ENCODE measurements around the gene RMI1.

The RMI1 gene

DNA sequence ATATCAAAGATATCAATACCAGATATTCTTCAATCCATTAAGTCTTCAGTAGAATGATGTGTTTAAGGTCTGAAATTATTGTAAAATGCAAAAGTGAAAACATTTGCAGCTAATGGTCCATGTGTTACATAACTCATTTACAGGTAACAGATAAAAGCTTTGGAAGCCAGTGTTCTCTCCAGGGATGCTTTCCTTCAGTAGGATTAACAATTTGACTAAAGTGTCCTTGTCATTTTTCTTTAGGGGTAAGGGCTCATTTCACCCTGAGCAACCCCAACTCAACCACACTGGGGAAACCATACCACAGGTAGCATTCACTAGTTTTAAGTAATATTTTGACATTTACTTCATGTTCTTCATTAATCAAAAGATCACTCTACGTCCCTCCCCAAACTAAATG lies 13.5 kb upstream of the RMI1 start:
- Histone ChIP-seq H3K79me1 (ENCODE audit: low read length) (no peaks in the 10 kb centered on the region), H3K4me3 (ENCODE audit: low read depth, low read length) (no peak overlapping the region), H3K36me3 (ENCODE audit: control insufficient read depth in 1 of 2, insufficient read depth in 2 of 2, low read length in 2 of 2) (peaks cover 6 to 25% of the 10 kb centered on the region in 2 experiments), H3K4me2 (ENCODE audit: low read length) (no peak overlapping the region), H2AFZ (ENCODE audit: insufficient read depth, low read length, poor library complexity) (no peak overlapping the region), H3K79me2 (ENCODE audit: control insufficient read depth, insufficient read depth, low read length, poor library complexity) (no peaks in the 10 kb centered on the region), H4K91ac (ENCODE audit: low read depth, low read length) (no peak overlapping the region), H2BK5ac (ENCODE audit: low read depth, low read length, poor library complexity) (no peak overlapping the region), H3K27me3 (ENCODE audit: insufficient read depth, low read length) (no peaks in the 10 kb centered on the region), H3K9ac (ENCODE audit: low read length) (no peak overlapping the region), H3K23ac (ENCODE audit: low read length) (no peak overlapping the region), H4K8ac (ENCODE audit: low read depth, low read length) (no peak overlapping the region), H3K4ac (ENCODE audit: low read depth, low read length) (no peak overlapping the region), H2BK12ac (ENCODE audit: low read length) (no peak overlapping the region), H3K4me1 (ENCODE audit: control insufficient read depth in 1 of 2, insufficient read depth in 2 of 2, low read length in 2 of 2) (peaks cover 3% of the 10 kb centered on the region in 2 experiments), H3K14ac (ENCODE audit: low read length) (no peak overlapping the region), H3K9me3 (ENCODE audit: insufficient read depth, low read depth, low read length) (no peaks in the 10 kb centered on the region), H2BK120ac (ENCODE audit: insufficient read depth, low read length, poor library complexity) (no peak overlapping the region), H3K18ac (ENCODE audit: low read length) (no peak overlapping the region), H2AK5ac (ENCODE audit: low read length) (no peak overlapping the region), H3K27ac (ENCODE audit: low read depth, low read length) (no peak overlapping the region), H4K12ac (ENCODE audit: low read depth, low read length) (no peak overlapping the region)
- no CpG with 5 or more reads among the region's 1 CpG for WGBS (ENCODE audit: extremely low coverage, insufficient coverage, insufficient read length)
- no peak for DNase-seq

GRCh38 chr9:83969602-83970001 lies 11.0 kb upstream of the RMI1 start:
- H3K27ac ChIP-seq (ENCODE audit: low read depth, low read length): no peak overlapping the region
- peaks cover 9 to 37% of the 10 kb centered on the region in 2 experiments for H3K36me3 ChIP-seq (ENCODE audit: control insufficient read depth in 1 of 2, insufficient read depth in 2 of 2, low read length in 2 of 2)
- H3K4ac ChIP-seq (ENCODE audit: low read depth, low read length): no peak overlapping the region
- no peak overlapping the region for H2BK5ac ChIP-seq (ENCODE audit: low read depth, low read length, poor library complexity)
- no peak overlapping the region for H3K18ac ChIP-seq (ENCODE audit: low read length)
- WGBS (ENCODE audit: extremely low coverage, insufficient coverage, insufficient read length): 100% methylated on average over 2 of the region's 3 CpGs
- H3K23ac ChIP-seq (ENCODE audit: low read length): no peak overlapping the region
- no peak overlapping the region for H4K91ac ChIP-seq (ENCODE audit: low read depth, low read length)
- H2BK12ac ChIP-seq (ENCODE audit: low read length): no peak overlapping the region
- H3K79me1 ChIP-seq (ENCODE audit: low read length): no peaks in the 10 kb centered on the region
- H4K8ac ChIP-seq (ENCODE audit: low read depth, low read length): no peak overlapping the region
- H4K12ac ChIP-seq (ENCODE audit: low read depth, low read length): no peak overlapping the region
- no peak for DNase-seq
- no peak overlapping the region for H2BK120ac ChIP-seq (ENCODE audit: insufficient read depth, low read length, poor library complexity)
- no peak overlapping the region for H3K4me2 ChIP-seq (ENCODE audit: low read length)
- H2AK5ac ChIP-seq (ENCODE audit: low read length): no peak overlapping the region
- H3K9ac ChIP-seq (ENCODE audit: low read length): no peak overlapping the region
- H3K79me2 ChIP-seq (ENCODE audit: control insufficient read depth, insufficient read depth, low read length, poor library complexity): no peaks in the 10 kb centered on the region
- no peak overlapping the region for H3K4me3 ChIP-seq (ENCODE audit: low read depth, low read length)
- H3K4me1 ChIP-seq (ENCODE audit: control insufficient read depth in 1 of 2, insufficient read depth in 2 of 2, low read length in 2 of 2): no peaks in the 10 kb centered on the region
- H3K27me3 ChIP-seq (ENCODE audit: insufficient read depth, low read length): no peaks in the 10 kb centered on the region
- H3K9me3 ChIP-seq (ENCODE audit: insufficient read depth, low read depth, low read length): no peaks in the 10 kb centered on the region
- H2AFZ ChIP-seq (ENCODE audit: insufficient read depth, low read length, poor library complexity): no peak overlapping the region
- no peak overlapping the region for H3K14ac ChIP-seq (ENCODE audit: low read length)

DNA sequence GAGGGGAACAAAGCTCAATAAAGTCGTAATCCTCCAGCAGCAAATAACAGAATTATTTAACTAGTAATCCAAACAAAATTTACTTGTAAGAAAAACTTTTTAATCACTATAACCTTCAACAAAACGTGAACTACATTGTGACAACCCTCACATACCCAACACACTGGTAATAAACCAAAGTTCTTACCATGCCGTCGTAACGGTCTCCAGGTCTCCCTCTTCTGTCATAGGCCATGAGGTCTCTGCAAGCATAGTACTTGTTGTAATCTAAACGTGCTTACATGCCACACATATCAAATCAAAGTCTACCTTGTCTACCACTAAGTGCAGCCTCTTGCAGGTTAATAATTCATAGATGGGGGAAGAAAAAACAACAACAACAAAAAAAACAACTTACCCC lies 9.1 kb upstream of the RMI1 start:
- Histone ChIP-seq H3K4ac (ENCODE audit: low read depth, low read length) (no peak overlapping the region), H3K4me1 (ENCODE audit: control insufficient read depth in 1 of 2, insufficient read depth in 2 of 2, low read length in 2 of 2) (no peaks in the 10 kb centered on the region), H3K79me2 (ENCODE audit: control insufficient read depth, insufficient read depth, low read length, poor library complexity) (peaks cover 1% of the 10 kb centered on the region), H3K18ac (ENCODE audit: low read length) (no peak overlapping the region), H3K4me3 (ENCODE audit: low read depth, low read length) (no peak overlapping the region), H3K9me3 (ENCODE audit: insufficient read depth, low read depth, low read length) (peaks cover 1% of the 10 kb centered on the region), H3K14ac (ENCODE audit: low read length) (no peak overlapping the region), H3K4me2 (ENCODE audit: low read length) (no peak overlapping the region), H3K36me3 (ENCODE audit: control insufficient read depth in 1 of 2, insufficient read depth in 2 of 2, low read length in 2 of 2) (peaks cover 10 to 43% of the 10 kb centered on the region in 2 experiments), H2AFZ (ENCODE audit: insufficient read depth, low read length, poor library complexity) (no peak overlapping the region), H2AK5ac (ENCODE audit: low read length) (no peak overlapping the region), H3K79me1 (ENCODE audit: low read length) (no peaks in the 10 kb centered on the region), H4K91ac (ENCODE audit: low read depth, low read length) (no peak overlapping the region), H2BK120ac (ENCODE audit: insufficient read depth, low read length, poor library complexity) (no peak overlapping the region), H3K27me3 (ENCODE audit: insufficient read depth, low read length) (no peaks in the 10 kb centered on the region), H3K9ac (ENCODE audit: low read length) (no peak overlapping the region), H3K23ac (ENCODE audit: low read length) (no peak overlapping the region), H2BK12ac (ENCODE audit: low read length) (no peak overlapping the region), H2BK5ac (ENCODE audit: low read depth, low read length, poor library complexity) (no peak overlapping the region), H3K27ac (ENCODE audit: low read depth, low read length) (no peak overlapping the region), H4K8ac (ENCODE audit: low read depth, low read length) (no peak overlapping the region), H4K12ac (ENCODE audit: low read depth, low read length) (no peak overlapping the region)
- DNase-seq: no peak
- 100% methylated on average over 1 of the region's 6 CpGs for WGBS (ENCODE audit: extremely low coverage, insufficient coverage, insufficient read length)

DNA sequence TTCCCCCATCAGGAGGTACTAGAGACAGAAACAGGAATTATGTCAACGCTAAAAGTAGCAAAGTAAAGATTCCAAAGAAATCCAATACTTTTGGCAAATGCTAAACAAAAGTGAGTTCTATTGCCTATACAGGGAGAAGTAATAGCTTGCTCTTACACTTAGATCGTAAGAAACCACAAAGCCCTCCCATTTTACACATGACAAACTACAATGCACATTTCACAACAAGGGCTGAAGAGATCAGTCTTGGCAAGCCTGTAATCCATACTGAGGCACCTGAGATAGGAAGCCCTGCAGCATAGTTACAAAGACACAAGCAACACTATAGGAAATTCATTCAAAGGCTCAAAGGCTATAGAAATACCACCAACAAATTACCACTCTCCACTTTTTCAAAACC lies 8.3 kb upstream of the RMI1 start:
- H2AK5ac ChIP-seq (ENCODE audit: low read length): no peak overlapping the region
- H3K4me1 ChIP-seq (ENCODE audit: control insufficient read depth in 1 of 2, insufficient read depth in 2 of 2, low read length in 2 of 2): no peaks in the 10 kb centered on the region
- no peak overlapping the region for H3K4me3 ChIP-seq (ENCODE audit: low read depth, low read length)
- no peak overlapping the region for H3K4ac ChIP-seq (ENCODE audit: low read depth, low read length)
- H2BK120ac ChIP-seq (ENCODE audit: insufficient read depth, low read length, poor library complexity): no peak overlapping the region
- H2BK5ac ChIP-seq (ENCODE audit: low read depth, low read length, poor library complexity): no peak overlapping the region
- no peak overlapping the region for H4K12ac ChIP-seq (ENCODE audit: low read depth, low read length)
- peaks cover 10 to 42% of the 10 kb centered on the region in 2 experiments for H3K36me3 ChIP-seq (ENCODE audit: control insufficient read depth in 1 of 2, insufficient read depth in 2 of 2, low read length in 2 of 2)
- H2BK12ac ChIP-seq (ENCODE audit: low read length): no peak overlapping the region
- H2AFZ ChIP-seq (ENCODE audit: insufficient read depth, low read length, poor library complexity): no peak overlapping the region
- no peak for DNase-seq
- no CpG with 5 or more reads among the region's 2 CpGs for WGBS (ENCODE audit: extremely low coverage, insufficient coverage, insufficient read length)
- H4K8ac ChIP-seq (ENCODE audit: low read depth, low read length): no peak overlapping the region
- no peak overlapping the region for H4K91ac ChIP-seq (ENCODE audit: low read depth, low read length)
- no peaks in the 10 kb centered on the region for H3K79me1 ChIP-seq (ENCODE audit: low read length)
- no peak overlapping the region for H3K9ac ChIP-seq (ENCODE audit: low read length)
- H3K27ac ChIP-seq (ENCODE audit: low read depth, low read length): no peak overlapping the region
- H3K4me2 ChIP-seq (ENCODE audit: low read length): no peak overlapping the region
- no peak overlapping the region for H3K14ac ChIP-seq (ENCODE audit: low read length)
- no peak overlapping the region for H3K23ac ChIP-seq (ENCODE audit: low read length)
- H3K27me3 ChIP-seq (ENCODE audit: insufficient read depth, low read length): no peaks in the 10 kb centered on the region
- H3K9me3 ChIP-seq (ENCODE audit: insufficient read depth, low read depth, low read length): peaks cover 1% of the 10 kb centered on the region
- H3K79me2 ChIP-seq (ENCODE audit: control insufficient read depth, insufficient read depth, low read length, poor library complexity): peaks cover 1% of the 10 kb centered on the region
- H3K18ac ChIP-seq (ENCODE audit: low read length): no peak overlapping the region
